ENCODE results near the gene HDAC2.

- peak; percentile 73 for TF ChIP-seq CTCF (IDR thresholded peaks at IDR 0.05; ENCODE audit: low read length)
- no peak for TF ChIP-seq EZH2 (optimal IDR thresholded peaks at IDR 0.05; ENCODE audit: low read depth, low read length)
These were observed 34.6 kb downstream of the HDAC2 start for GRCh38 chr6:113936093-113936934.

Measured in MM.1S (cell line).